ENCODE data around the gene ZNF780B.

DNA sequence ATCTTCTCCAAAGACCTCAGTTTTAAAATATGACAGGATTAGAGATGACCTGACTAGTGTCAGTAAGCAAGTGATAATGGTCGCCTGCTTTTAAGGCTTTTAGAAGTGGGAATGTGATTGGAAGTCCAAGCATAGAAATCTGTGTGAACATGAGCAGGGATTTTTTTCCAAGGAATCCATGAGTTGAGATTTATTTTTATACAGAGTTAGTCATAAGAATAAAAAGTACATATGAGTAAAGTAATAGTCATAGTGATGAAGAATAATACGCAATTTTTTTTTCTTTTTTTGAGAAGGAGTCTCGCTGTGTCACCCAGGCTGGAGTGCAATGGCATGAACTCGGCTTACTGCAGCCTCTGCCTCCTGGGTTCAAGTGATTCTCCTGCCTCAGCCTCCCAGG, 57.5 kb downstream of the ZNF780B start:
- TF ChIP-seq, protein P1, sequence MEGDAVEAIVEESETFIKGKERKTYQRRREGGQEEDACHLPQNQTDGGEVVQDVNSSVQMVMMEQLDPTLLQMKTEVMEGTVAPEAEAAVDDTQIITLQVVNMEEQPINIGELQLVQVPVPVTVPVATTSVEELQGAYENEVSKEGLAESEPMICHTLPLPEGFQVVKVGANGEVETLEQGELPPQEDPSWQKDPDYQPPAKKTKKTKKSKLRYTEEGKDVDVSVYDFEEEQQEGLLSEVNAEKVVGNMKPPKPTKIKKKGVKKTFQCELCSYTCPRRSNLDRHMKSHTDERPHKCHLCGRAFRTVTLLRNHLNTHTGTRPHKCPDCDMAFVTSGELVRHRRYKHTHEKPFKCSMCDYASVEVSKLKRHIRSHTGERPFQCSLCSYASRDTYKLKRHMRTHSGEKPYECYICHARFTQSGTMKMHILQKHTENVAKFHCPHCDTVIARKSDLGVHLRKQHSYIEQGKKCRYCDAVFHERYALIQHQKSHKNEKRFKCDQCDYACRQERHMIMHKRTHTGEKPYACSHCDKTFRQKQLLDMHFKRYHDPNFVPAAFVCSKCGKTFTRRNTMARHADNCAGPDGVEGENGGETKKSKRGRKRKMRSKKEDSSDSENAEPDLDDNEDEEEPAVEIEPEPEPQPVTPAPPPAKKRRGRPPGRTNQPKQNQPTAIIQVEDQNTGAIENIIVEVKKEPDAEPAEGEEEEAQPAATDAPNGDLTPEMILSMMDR (IDR thresholded peaks at IDR 0.05), result no peak
- TF ChIP-seq EZH2 (IDR thresholded peaks at IDR 0.05; ENCODE audit: borderline replicate concordance, insufficient read depth, low read depth, low read length, poor library complexity, severe bottlenecking), result no peak

All from B cell (primary cell).